NCI-H1930 (cell line): ENCODE results near the gene CUTC.
"Not testable (repeated sequence)": the region's sequence is repeated elsewhere in the genome, so short reads cannot be mapped to it uniquely, and the experiment has no call there.

Experiments used
- DNase-seq, 2 experiments: peaks; one replicate each; lab custom pipeline; 2025; lab: John Stamatoyannopoulos, UW

The CUTC gene, protein sequence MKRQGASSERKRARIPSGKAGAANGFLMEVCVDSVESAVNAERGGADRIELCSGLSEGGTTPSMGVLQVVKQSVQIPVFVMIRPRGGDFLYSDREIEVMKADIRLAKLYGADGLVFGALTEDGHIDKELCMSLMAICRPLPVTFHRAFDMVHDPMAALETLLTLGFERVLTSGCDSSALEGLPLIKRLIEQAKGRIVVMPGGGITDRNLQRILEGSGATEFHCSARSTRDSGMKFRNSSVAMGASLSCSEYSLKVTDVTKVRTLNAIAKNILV

DNA sequence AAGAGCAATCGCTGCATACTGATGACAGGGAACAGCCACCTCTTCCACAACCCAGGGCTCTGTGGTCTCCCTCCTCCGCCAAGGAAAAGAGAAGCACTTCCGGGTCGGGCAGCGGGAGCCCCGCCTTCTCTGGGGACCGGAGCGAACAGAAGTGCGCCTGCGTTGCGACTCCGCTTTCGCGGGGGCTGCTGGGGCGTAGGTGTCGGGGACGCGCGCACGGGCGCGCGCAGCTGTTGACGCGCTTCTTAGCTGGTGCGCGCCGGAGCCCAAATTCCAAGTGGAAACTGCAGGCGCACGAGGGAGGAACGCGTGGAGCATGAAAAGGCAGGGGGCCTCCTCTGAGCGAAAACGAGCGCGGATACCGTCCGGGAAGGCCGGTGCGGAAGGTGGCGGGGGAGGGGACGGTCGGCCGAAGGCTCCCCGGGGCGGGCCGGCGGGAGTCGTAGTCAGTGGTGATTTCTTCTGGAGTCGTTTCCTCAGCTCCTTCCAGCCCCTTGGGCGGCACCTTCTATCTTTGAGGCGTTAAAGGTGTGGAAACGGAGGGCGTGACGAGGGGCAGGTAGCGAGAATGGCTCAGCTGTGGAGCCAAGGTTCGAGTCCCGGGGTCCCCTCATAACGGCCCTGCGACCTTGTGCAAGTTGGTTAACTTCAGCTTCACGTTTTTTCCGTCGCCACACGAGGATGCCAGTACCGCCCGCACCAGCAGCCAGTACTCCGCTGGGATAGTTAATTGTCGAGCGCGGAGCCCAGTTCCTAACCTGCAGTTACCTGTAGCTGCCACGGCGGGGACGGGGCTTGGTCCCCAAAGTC, at the start of gene CUTC, which contains the start of gene COX15:
TSS of gene CUTC (plus strand) at position 202 of the 810 bp plus-strand sequence. CDS start at position 317, 115 bp downstream.
TSS of gene COX15 (minus strand) at position 95 of the 810 bp plus-strand sequence. CDS start at position 17, 78 bp downstream.
- peak; percentile 87 to 90 for DNase-seq

GRCh38 chr10:99682752-99683151, 49.3 kb upstream of the CUTC start:
- DNase-seq, result no peak

- no peak for DNase-seq
Measured at GRCh38 chr10:99685597-99685967, 46.5 kb upstream of the CUTC start.

DNA sequence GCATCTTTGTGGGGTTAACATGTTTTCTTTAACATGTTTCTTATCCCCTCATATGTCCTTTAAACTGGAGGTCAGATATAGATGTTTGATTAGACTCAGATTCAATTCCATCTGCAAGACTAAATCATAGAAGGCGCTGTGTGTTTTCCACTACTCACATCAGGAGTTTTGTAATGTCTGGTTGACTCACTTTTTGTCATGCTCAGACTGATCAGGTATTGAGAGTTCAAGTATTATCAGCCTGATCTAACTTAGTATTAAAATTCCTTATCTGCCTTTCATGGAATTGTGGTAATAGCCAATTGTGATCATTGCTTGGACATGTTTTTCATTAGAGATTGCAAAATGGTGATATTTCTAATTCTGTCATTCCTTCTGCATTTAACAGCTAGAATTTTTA, 42.6 kb upstream of the CUTC start:
- no peak for DNase-seq

DNA sequence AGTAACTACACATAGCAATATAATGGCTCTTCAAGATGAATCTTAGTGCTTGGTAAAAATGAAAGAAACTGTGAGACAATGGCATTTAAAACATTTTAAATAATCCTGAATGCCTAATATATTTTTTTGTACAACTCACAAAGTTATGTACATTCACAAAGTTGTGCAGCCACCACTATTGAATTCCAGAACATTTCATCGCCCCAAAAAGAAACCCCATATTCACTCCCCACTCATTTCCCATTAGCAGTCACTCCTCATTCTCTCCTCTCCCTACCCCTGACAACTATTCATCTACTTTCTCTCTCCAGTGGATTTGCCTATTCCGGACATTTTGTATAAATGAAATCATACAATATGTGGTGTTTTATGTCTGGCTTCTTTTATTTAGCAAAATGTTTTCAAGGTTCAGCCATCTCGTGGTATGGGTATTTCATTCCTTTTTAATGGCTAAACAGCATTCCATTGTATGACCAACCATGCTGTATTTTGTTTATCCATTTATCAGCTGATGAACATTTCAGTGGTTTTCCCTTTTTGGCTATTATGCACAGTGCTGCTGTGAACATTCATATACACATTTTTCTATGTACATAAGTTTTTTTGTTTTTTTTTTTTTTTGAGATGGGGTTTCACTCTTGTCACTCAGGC, 38.0 kb upstream of the CUTC start:
- no peak for DNase-seq

- DNase-seq, result no peak
Measured at GRCh38 chr10:99695761-99696160, 36.3 kb upstream of the CUTC start.

- no peak for DNase-seq
Measured at GRCh38 chr10:99698504-99699080, 33.4 kb upstream of the CUTC start.

- DNase-seq, result no peak
Measured at GRCh38 chr10:99700649-99701048, 31.4 kb upstream of the CUTC start.

DNA sequence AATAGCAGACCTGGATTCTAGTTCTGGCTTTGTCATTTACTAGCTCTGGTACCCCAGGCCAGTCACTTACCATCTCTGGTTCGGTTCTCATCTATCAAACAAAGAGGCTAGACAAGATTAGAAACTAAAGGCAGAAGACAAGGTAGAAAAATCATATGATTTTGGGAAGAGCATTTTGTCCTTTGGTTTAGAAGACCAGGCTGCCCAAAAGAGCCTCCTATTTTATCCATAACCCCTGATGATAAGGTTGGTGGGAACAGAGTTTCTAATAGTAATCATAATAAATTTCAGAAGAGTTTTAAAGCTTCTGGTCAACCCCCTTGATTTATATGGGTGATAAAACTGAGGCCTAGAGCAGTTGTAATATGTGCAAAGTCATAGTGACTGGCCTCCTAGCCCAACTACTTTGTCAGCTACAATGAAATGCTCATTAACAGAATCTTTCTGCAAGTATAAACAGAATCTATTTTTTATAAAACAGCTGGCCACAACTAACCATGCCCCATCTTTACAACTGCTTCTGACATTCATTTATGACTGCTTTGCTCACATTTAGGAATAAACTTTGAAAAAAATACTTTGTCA, 23.5 kb upstream of the CUTC start:
- no peak for DNase-seq

- no peak for DNase-seq
Measured at GRCh38 chr10:99709480-99710229, 22.4 kb upstream of the CUTC start.

DNA sequence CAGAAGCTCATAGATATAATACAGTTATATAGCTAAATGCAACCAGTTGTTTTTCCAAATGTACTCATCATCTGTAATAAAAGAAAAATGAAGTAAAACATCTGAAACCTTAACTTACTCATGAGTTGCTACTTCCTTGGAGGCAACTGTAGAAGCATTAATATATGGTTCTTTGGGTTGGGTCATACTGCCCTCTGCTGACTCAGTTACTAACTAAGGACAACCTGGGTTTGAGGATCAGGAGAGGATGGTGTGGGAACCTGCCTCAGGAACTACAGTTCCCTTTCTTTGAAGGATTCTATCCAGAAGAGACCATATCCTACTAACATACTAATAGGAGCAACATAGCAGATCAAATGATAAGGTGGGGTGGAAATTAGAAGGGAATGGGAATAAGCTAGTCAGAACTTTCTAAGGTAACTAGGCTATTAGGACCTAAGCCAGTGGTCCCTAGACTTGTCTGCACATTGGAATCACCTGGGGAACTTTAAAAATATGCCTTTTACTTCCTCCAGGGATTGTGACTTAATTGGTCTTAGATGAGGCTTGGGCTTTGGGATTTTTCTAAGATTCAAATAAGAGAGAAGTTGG, 20.8 kb upstream of the CUTC start:
- no peak for DNase-seq

DNA sequence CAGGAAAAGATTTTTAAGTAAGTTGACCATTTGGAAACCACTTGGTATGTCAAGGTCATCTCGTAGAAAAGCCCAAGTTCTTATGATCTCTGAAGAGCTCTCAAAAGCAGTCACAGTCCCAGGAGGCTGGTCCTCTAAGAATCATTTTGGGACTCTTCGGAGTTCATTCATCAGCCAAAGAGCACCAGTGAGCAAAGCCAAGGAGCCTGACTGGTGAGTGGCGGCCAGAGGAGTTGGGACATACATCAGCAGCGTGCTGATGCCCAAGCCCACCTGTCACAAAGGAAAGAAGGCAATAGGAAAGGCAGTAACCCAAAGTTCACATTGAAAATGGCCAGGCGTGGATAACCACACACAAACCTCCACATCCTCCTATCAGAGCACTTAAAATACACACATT, 17.6 kb upstream of the CUTC start:
- no peak for DNase-seq

DNA sequence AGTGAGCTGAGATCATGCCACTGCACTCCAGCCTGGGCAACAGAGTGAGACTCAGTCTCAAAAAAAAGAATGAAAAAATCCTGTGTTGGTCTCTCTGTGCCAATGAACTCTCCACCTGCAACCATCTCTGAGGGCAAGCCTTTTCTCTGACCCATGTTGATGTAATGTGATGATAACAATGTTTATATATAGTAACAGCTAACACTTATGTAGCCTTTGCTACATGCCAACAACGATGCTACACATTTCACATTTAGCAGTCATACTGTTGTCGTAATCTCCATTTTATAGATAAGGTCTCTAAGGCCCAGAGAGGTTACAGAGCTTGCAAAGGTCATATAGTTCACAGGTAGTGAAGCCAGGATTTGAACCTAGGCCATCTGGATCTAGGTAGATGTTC, 11.6 kb upstream of the CUTC start:
- DNase-seq, result no peak

GRCh38 chr10:99730026-99730425, 2.0 kb upstream of the CUTC start:
- DNase-seq, result no peak

DNA sequence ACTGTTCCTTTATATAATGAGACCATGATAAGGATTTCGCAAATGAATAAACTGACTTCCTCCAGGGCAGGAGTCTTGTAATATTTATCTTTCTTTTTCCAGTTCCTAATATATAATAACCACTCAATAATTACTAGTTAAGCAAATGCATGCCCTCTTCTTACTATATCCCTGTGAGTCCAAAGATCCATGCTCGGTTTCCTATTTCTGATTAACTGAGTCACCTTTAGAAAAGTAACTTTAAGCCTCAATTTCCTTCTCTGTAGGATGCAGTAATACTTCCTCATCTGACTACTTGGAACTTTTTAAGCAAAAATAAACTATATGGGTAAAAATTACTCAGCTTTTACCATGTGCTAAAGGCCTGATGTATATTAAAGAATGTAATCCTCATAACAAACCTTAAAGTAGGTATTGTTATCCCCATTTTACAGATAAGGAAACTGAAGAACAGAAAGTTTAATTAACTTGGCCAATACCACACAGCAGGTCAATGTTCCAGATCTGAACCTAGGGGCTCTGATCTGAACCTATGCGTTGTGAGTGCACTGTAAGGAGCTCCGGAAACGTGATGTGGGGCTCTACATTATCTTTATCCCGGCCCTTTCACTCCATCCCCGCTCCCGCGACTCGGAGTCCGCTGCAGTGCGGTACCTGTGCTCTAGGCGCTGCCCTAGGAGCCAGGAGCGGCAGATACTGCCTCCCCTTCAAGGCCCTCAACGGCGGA, 565 bp upstream of the CUTC start:
- DNase-seq, result no peak

DNA sequence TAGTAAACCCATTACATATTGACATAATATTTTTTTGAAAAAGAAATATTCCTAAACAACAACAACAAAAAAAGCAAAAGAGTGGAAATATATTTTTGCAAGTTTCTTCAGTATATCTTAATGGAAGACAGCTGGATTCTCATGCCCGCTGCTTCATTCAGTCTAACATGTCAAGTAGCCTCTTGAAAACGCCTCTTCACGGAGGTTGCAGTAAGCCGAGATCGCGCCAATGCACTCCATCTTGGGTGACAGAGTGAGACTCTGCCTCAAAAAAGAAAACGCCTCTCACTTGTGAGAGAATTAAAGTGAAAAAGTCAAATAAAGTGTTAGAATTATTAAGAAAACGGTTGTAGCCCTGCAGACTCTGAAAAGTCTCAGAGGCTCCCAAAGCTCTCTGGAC, 1.3 kb downstream of the CUTC start:
- no peak for DNase-seq

DNA sequence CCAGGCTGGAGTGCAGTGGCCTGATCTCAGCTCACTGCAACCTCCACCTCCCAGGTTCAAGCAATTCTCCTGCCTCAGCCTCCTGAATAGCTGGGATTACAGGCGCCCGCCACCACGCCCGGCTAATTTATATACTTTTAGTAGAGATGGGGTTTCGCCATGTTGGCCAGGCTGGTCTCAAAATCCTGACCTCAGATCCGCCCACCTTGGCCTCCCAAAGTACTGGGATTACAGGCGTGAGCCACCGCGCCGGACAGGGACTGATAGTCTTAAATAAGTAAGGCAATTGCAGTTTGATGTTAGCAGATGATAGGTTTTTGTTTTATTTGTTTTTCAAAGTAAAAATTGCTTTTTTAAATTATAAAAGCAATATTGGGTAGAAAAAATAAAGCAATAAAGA, 2.1 kb downstream of the CUTC start:
- not testable (repeated sequence) for DNase-seq

- no peak for DNase-seq
Measured at GRCh38 chr10:99740260-99740659, 8.2 kb downstream of the CUTC start.

DNA sequence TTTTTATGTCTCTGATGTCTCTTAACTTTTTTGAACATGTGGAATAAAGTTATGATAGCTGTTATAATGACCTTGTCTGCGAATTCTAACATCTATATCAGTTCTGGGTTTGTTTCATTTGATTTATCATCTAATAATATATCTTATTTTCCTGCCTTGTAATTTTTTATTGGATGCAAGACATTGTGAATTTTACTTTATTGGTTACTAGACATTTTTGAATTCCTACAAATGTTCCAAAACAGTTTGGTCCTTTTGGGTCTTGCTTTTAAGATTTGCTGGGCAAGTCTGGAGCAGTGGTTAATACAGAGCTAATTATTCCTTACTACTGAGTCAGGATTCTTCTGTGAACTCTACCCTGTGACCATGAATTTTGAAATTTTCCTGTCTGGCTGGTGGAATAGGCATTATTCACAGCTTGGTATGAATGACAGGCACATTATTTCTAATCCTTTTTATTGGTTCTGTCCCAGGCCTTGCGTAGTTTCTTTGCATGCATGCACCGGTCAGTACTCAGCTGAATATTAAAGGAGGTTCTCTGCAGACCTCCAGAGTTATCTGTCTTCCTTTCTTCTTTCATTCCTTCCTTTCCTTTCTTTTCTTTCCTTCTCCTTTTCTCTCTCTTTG, 9.0 kb downstream of the CUTC start:
- DNase-seq, result no peak

DNA sequence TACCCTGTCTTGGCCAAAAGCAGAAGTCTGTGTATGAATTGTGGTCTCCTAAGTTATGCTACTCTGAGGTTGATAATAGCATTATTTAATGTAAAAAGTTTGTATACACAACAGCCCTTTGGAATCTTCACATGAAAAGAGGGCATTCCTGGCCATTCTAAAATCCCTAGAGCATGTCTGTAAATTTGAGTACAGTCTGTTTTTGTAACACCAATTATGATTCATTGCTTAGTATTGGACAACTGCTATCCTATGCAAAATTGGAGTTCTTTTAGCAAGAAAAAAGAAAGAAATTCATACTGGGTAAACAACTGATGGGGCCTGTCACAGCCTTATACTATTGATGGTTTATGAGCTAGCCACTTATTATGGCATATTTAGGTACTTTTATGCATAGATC, 10.2 kb downstream of the CUTC start:
- DNase-seq, result no peak
